HK-2 (cell line): ENCODE results near the gene SAYSD1.

ENCODE experiments used
- DNase-seq: peaks from one replicate; pipeline ENCODE4 v3.0.0-alpha.2; 2018; ENCODE audit not compliant: unreplicated experiment

The SAYSD1 gene

GRCh38 chr6:39058471-39059147 lies 56.4 kb downstream of the SAYSD1 start:
- DNase-seq, result no peak

GRCh38 chr6:39057251-39058155 lies 57.5 kb downstream of the SAYSD1 start:
- no peak for DNase-seq

- DNase-seq, result no peak
These were observed 58.3 kb downstream of the SAYSD1 start for GRCh38 chr6:39056681-39057080.

GRCh38 chr6:39056191-39056590 lies 58.8 kb downstream of the SAYSD1 start:
- DNase-seq, result no peak

- no peak for DNase-seq
These were observed 59.3 kb downstream of the SAYSD1 start for GRCh38 chr6:39055661-39056060.

GRCh38 chr6:39054577-39055142 lies 60.3 kb downstream of the SAYSD1 start:
- DNase-seq, result no peak
